ENCODE results near the gene POC1A.

POC1A gene

GRCh38 chr3:52126500-52126899 lies 27.7 kb downstream of the POC1A start:
- no peak for DNase-seq

GRCh38 chr3:52126036-52126435 lies 28.2 kb downstream of the POC1A start:
- no peak for DNase-seq

DNA sequence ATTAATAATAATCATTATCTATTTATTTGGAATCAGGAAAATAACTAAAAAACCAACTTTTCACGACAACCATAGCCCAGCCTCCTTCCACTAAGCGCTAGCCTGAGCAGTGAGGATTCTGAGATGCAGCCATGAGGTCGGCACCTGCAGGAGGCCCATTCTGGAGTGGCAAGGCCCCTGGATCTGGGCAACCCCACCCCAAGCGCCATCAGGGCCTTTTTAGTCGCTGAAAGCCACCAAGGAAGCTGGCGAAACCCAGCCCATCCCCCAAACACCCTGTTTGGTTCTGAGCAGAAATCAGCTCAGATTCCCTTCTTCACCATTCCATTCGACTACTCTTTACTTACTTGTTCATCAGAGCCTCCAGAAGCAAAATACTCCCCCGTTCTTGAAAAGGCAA lies 29.5 kb downstream of the POC1A start:
- no peak for DNase-seq

DNA sequence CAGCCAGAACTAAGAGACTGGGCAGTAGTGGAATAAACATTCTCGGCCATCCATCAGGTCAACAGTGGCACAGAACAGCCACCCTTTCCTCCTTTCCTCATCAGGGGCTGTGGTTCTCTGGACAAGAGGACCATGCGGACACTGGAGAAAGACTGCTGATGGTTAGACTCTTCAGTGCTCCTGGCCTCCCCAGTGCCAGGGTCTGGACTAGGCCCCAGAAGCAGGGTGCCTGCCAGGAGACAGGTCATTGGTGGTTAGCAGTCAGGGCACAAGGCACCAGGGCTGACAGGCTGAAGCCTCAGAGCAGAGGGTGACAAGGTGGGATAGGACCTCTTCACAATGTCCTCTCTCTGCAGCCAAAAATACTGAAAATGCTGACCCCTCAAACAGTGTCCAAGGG lies 30.1 kb downstream of the POC1A start:
- no peak for DNase-seq

- DNase-seq = peak; percentile 47
Observed at GRCh38 chr3:52123106-52123725, 31.0 kb downstream of the POC1A start.

DNA sequence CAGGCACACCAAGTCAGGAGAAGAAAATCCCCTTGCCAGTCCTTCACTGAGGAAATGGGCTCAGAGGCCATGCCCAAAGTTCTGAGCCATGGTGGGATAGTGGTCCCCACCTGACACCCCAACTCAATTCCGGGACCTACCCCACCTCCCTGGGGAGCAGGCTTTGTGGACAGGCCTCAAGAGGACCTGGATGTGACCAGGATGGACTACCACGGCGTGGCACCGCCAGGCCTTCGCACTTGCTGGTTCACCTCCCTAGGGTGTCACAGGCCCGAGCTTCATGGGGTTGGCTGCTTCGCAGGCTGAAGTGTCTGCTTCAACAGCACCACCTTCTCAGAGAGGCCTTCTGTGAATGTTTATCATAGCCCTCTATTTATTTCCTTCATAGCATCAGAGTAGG lies 31.7 kb downstream of the POC1A start:
- no peak for DNase-seq

- DNase-seq = no peak
Observed at GRCh38 chr3:52121813-52122212, 32.4 kb downstream of the POC1A start.

- DNase-seq = no peak
Observed at GRCh38 chr3:52121464-52121805, 32.8 kb downstream of the POC1A start.

GRCh38 chr3:52120556-52121463 lies 33.4 kb downstream of the POC1A start:
- no peak for DNase-seq

GRCh38 chr3:52119826-52120225 lies 34.4 kb downstream of the POC1A start:
- DNase-seq = no peak

DNA sequence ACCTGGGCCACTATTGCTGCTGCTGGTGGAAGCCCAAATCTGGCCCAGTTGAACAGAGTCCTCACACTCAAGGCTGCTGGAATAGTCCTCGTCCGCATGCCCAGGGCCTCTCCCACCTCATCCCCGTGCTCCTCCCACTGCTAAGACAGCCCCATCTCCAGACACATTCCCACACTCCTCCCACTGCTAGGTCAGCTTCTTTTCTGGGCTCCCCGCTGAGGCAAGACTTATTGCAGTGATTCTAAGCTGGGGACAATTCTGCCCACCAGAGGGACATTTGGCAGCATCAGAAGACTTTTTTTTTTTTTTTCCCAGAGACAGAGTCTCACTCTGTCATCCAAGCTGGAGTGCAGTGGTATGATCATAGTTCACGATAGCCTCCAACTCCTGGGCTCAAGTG lies 35.1 kb downstream of the POC1A start:
- no peak for DNase-seq

DNA sequence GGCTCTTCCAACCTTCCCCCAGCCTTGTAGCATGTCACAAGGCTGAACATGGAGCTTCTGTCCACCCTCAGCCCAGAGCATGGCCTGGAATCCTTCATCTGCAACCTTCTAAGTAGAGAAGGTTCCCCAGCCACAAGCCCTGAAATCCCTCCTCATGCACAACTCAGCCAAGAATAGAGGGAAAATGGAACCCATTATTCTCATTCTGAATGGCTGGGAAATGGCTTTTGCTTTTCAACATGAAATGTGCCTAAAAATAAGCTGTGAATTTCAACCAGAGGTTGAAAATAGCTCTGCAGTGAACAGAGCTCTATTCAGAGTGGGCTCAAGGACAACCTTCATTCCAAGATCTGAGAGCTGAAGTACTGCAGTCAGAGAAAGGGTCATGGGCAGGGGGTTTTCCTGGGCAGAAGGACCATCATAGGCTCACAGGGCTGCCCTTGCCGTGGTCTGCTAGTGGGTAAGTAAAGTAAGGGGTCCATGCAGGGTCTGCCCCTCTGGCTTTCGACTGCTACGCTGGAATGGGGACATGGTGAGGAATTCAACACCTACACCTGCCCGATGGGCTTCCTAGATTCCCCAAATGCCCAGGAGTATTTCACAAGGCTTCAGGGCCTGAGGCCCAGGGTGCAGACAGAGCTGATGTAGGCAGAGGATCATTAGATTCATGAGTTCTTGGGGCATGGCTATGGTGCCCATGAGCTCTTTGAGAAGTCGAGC lies 35.9 kb downstream of the POC1A start:
- DNase-seq = no peak

GRCh38 chr3:52117537-52117936 lies 36.7 kb downstream of the POC1A start:
- no peak for DNase-seq

DNA sequence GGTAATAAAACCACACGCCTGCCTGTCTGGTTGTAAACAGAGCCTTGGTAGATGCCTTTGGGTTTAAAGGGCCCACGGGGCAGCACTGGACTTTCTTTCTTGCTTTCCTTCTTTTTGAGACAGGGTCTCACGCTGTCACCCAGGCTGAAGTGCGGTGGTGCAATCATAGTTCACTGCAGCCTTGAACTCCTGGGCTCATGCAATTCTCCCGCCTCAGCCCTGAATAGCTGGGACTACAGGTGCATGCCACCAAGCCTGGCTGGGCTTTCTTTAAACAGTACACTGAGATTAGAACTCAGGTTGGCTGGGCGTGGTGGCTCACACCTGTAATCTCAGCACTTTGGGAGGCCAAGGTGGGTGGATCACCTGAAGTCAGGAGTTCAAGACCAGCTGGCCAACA lies 42.2 kb downstream of the POC1A start:
- DNase-seq = no peak

DNA sequence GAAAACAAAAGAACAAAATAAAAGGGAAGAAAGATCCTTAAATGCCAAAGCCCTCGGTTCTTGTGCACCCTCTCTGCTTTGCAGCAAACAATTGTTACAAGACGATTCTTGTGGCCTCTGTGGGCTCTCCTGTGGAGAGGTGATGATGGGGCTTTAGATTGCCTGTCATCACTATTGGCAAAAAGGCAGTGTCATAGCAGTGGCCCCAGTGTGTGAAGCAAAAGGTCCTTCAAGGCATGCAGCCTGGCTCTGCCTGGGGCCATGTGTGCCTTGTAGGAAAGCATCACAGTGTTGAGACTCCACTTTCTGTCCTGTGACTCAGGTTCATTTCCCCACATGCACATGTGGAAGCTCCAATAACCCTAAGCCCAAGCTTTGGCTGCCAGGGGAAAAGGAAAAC lies 43.7 kb downstream of the POC1A start:
- DNase-seq = no peak

DNA sequence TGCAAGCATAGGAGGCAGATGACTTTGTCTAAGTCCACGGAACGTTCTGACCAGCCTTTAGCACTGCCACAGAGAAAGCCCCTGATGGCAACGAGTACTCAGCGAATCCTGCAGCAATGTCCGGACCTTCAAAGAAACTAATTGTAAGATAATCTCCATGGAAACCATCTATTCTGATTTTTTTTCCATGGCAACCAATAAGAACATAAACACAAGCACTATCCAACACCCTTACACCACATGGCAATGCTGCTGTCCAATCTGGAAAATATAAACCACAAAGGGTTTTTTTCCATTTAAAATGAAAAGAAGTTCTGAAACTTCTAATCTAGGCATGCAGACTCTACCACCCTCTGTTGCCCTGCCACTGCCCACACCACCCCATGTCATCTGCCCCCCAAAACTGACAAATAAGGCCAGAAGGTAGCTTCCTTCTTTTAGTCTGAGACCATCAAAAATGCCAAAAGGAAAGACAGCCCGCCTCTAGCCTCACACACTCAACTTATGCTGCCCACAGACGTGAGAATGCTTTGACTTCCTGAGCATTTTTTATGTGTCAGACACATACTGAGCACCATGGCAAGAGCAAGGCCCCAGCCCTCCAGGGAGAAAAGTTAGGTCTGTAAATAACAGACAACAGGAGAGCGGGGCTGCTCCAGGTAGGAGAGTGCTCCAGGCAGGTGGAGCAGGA lies 44.5 kb downstream of the POC1A start:
- DNase-seq = no peak

DNA sequence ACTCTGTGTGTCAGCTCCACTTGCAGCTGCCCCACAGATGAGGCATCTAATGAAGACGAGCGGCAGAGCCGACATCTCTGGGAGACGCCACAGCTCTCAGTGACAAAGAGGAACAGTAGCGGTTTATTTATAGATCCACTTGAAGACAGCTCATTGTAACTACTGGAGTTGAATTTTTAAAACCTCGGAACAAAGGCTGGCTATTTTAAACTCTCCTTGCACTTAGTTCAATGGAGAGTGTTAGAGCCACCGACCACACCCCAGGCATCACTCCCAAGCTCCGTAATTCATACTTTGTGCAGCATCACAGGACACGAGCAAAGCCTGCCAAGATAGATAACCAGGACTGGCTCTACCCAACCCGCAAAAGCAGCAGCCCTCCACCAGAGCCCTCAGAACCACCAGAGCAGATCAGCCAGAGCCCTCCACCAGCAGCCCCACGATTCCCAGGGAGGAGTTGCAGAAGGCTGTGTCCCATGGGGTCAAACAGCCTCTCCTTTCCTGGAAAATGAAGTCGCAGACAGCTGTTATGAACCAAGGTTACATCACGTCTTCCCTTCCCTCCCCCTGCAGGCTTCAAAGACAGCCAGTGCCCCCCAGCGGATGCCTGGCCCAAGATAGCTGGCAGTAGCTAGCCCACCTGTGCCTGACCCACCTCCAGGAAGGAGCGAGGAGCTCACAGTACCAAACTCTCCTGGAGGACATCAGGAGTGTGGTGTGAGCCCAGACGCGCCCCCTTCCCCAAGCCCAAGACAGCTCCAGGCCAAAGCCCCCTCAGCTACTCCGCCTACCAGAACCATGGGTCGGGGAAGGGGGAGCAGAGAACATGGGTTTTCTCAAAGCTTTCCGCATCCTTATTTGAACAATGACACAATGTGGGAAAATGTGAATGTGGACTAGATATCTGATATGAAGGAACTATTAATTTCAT lies 45.7 kb downstream of the POC1A start:
- peak; percentile 70 for DNase-seq

DNA sequence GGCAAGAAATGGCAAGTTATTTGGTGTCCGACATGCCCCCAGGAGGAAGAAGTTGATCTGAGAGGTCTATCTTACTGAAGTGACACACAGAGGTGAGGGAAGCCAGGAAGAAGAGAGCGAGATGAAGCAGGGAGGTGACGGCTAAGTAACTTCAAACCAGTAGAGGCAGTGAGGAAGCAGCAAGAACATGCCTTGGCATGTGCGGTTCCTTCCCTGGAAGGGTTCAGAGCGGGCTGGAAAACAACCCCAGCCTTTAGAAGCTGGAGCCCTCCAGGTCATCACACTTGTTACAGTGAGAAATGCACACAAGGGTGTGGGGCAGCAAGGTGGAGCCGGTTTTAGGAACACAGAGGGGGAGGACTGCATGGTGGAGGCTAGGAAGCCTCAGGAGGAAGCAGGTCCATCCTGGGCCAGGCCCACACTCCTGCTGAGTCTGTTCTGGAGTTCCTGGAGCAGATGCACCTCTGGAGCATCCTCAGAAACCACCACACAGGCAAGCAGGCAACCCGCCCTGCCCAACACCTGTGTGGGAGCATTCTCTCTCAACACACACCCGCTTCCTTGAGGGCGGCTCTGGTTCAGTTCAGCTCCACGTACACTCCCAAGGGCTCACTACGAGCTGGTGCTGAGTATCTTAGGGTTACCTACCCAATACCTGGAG lies 47.1 kb downstream of the POC1A start:
- no peak for DNase-seq

DNA sequence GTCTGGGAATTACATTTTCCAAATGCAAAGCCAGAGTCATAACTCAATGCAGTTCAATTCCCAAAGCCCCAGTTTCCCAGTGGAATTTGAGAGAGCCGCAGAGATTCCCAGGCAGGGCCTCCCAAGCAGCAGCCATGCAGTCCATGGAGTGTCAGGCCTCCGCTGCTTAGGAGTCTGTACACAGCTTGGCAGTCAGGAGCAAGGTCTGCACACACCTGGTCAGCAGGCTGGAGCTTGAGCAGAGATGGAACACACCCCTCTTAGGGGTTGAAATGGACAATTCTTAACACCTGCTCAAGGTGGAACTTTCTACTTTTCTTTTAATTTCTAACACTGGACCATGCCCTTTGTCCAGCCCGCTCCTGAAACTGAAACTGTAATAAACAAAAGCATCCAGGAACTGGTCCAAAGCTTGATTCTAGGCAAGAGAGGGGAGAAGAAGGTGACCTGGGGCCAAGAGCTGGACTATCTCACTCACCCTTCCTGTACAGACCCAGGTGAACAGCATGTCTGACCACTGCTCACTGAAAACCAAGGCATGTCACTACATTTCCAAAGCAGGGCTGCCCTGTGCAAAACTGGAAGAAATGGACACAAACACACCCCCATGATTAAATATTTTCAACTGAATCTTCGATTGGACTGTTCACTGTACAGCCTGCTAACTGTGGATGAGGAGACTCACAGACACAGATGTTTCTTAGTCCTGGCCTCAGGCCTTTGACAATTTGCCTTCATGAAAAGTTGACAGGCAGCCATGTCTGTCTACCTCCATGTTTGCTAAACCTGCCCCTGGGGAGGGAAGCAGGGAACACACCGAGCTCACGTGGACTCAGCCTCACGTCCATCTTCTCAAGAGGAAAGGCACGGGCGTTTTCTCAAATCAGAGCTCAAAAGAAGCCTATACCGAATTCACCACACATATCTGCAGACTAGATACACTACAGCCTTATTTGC lies 49.3 kb downstream of the POC1A start:
- no peak for DNase-seq

GRCh38 chr3:52102934-52103333 lies 51.3 kb downstream of the POC1A start:
- DNase-seq = no peak

Data from fibroblast of skin of abdomen (primary cell).